Activated naive CD4-positive, alpha-beta T cell treated with anti-CD3 and anti-CD28 coated beads, Interleukin-2, amount 50 U/mL, for 16 hours (primary cell): Measurements from ENCODE around the gene DEFB131B.
A peak's percentile ranks its signal among the peaks of the same experiment; 100 is the strongest.
"Not testable (repeated sequence)": the region's sequence is repeated elsewhere in the genome, so short reads cannot be mapped to it uniquely, and the experiment has no call there.

ENCODE experiments used
- DNase-seq: peaks from one replicate; pipeline ENCODE4 v3.0.0-alpha.2; 2020

Gene DEFB131B

DNA sequence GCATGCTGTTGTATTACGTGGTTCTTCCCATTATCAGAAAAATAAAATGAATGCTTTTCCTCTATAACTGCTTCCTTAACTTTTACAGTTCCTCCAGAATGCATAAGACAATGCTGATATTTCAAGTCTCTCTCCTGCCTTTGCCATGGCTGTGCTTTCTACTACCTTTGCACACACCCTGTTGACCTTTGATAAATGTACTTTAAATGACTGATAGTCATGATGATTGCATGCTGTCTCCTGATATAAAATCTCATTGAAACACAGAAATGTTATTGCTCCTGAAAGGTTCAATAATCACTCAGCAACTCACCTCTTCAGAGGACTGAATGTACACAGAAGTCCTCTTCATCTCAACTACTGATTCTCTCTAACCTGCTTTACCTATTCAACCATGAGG is at the start of gene DEFB131B:
Gene DEFB131B (plus strand): TSS at position 395 of the 400 bp plus-strand sequence. CDS start 0 bp downstream, at position 395.
- not testable (repeated sequence) for DNase-seq

GRCh38 chr11:71829247-71829646 is 49.0 kb upstream of the DEFB131B start:
- not testable (repeated sequence) for DNase-seq

DNA sequence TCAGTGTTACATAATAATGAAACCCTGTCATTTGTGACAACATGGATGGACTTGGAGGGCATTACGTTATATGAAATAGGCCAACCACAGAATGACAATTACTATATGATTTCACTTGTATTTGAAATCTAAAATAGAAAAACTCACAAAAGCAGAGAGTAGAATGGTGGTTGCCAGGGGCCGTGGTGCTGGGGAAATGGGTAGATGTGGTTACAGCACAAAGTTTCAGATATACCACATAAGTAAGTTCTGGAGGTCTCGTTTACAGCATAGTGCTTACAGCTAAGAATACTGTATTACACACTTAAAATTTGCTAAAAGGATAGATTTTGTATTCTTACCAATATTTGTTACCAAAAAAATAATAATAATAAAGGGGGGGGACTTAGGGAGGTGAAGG is 48.6 kb upstream of the DEFB131B start:
- DNase-seq: not testable (repeated sequence)

DNA sequence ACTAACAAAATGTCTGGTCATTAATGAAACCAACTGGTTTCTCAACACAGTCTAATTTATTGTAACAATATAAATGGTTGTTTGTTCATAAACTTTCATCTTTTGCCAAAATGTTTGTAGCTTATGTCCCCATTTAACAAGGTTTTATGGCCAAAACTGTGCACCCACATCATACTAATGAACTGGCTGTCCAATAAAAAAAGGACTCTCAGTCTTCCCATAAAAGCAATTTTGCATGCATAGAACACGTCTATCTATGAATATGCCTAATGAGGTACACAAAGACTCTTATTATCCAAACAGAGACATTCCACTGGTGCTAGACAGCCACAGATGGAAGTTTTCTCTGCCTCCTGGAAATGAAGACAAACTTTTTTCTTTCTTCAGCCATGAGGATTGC is 45.4 kb upstream of the DEFB131B start, which contains the start of gene DEFB108B:
Gene DEFB108B (plus strand): TSS at position 390 of the 400 bp plus-strand sequence. CDS start 0 bp downstream, at position 390.
- not testable (repeated sequence) for DNase-seq

DNA sequence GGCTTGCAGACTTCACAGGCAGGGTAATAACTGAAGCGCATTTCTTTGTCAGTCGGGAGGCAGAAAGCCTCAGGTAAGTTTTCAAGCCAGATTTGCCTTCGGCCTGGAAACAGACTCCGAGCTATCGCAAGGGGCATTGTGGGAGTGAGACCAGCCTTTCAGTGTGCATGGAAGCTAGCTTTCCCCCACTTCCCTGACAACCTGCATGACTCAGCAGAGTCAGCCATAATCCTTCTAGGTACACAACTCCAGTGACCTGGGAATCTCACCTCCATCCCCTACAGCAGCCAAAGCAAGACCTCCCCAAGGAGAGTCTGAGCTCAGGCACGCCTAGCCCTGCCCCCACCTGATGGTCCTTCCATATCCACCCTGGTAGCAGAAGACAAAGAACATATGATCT is 35.5 kb upstream of the DEFB131B start:
- not testable (repeated sequence) for DNase-seq

GRCh38 chr11:71843355-71843754 is 34.9 kb upstream of the DEFB131B start:
- DNase-seq: not testable (repeated sequence)

DNA sequence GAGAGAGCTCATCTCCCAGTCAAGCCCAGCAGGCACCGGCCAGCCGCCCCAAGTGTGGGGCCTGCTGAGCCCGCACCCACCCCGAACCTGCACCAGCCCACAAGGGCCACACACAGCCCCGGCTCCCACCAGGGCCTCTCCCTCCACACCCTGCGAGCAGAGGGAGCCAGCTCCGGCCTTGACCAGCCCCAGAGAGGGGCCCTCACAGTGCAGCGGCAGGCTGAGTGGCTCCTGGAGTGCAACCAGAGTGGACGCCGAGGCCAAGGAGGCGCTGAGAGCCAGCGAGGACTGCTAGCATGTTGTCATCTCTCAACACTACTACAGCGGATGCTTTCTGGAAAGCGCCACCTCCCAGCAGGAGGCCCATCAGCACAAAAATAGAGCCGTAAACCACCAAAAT is 34.4 kb upstream of the DEFB131B start:
- DNase-seq: no peak

DNA sequence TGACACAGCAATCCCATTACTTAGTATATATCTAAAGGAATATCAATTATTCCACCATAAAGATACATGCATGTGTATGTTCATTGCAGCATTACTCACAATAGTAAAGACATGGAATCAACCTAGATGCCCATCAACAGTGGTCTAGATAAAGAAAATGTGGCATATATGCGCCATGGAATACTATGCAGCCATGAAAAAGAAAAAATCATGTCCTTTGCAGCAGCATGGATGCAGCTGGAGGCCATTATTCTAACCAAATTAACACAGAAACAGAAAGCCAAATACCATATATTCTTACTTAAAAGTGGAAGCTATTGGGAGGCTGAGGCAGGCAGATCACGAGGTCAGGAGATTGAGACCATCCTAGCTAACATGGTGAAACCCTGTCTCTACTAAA is 24.4 kb upstream of the DEFB131B start:
- DNase-seq: not testable (repeated sequence)

GRCh38 chr11:71855880-71856279 is 22.4 kb upstream of the DEFB131B start:
- DNase-seq: not testable (repeated sequence)

- DNase-seq: not testable (repeated sequence)
These were observed 17.4 kb upstream of the DEFB131B start for GRCh38 chr11:71860835-71861234.

- not testable (repeated sequence) for DNase-seq
These were observed 14.2 kb upstream of the DEFB131B start for GRCh38 chr11:71863978-71864627.

DNA sequence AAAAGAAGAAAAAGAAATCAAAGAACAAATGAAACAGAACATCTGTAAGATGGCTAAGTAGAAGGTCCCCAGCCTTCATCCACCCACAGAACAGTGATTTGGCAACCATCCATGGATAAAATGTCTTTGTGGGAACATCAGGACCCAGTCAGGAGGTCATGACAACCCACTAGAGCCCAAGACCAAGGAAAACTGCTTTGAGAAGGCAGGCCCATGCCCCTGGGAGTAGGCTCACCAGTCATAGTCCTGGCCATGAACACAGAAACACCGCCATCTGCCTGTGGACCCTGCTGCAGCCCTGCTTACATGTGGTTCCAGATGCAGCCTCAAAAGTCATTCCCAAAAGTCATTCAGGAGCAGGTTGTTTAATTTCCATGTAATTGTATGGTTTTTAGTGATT is 11.0 kb upstream of the DEFB131B start:
- not testable (repeated sequence) for DNase-seq

DNA sequence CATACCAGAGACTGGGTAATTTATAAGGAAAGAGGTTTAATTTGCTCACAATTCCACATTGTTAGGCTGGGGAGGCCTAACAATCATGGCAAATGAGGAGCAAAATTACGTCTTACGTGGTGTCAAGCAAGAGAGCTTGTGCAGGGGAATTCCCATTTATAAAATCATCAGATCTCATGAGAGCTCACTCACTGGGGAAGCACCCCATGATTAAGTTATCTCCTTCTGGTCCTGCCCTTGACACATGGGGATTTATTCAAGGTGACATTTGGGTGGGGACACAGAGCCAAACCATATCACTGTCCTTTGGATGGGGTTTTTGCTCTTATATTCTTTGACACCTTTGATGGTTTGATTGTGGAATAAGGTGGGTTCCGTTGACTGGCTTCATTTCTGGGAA is 8.3 kb upstream of the DEFB131B start:
- DNase-seq: not testable (repeated sequence)

GRCh38 chr11:71870661-71871060 is 7.6 kb upstream of the DEFB131B start:
- not testable (repeated sequence) for DNase-seq

DNA sequence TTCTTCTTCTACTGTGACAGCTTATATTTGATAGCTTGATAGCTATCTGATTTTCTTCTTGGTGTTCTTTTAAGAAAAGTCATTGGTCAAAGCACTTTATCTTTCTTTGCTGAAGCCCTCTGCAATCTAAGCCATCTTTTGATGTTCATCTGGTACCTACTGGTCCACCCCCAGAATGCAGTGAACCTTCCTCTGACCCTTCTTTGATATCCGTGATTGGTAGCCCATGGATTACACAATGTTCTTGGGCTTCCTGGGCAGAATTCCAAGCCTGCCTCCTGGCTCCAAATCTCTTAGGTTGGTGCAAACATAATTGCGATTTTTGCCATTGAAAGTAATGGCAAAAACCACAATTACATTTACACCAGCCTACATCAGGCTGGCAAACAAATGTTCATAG is 2.0 kb upstream of the DEFB131B start:
- not testable (repeated sequence) for DNase-seq

- not testable (repeated sequence) for DNase-seq
These were observed 7.6 kb downstream of the DEFB131B start for GRCh38 chr11:71885806-71886205.

DNA sequence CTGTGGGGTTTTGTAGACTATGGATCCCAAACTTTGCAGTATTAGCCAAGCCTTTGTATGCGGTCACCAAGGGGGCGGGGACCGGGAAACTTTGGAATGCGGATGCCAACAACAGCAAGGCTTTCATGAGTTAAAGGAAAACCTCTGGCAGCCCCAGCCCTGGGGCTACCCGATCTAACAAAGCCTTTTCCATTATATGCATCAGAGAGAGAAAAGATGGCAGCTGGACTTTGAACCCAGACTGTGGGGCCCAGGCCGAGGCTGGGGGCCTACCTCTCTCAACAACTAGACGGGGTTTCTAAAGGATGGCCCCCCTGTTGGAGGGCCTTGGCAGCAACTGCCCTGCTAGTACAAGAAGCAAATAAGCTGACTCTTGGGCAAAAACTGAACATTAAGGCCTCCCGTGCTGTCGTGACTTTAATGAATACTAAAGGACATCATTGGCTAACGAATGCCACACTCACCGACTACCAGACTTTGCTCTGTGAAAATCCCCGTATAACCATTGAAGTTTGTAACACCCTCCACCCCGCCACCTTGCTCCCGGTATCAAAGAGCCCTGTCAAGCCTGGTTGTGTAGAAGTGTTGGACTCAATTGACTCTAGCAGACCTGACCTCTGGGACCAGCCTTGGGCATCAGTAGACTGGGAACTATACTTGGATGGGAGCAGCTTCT is 10.2 kb downstream of the DEFB131B start:
- not testable (repeated sequence) for DNase-seq

- not testable (repeated sequence) for DNase-seq
These were observed 11.1 kb downstream of the DEFB131B start for GRCh38 chr11:71889181-71889872.

DNA sequence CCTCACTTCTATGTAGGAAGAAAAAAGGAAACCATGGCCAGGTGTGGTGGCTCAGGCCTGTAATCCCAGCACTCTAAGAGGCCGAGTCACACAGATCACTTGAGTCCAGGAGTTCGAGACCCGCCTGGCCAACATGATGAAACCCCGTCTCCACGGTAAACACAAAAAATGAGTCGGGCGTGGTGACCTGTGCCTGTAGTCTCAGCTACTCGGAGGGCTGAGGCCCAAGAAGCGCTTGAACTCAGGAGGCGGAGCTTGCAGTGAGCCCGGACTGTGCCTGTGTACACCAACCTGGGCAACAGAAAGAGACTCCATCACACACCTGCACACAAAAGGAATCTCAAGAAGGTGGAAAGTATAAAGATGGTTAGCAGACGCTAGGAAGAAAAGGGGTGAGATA is 17.7 kb downstream of the DEFB131B start:
- DNase-seq: no peak

DNA sequence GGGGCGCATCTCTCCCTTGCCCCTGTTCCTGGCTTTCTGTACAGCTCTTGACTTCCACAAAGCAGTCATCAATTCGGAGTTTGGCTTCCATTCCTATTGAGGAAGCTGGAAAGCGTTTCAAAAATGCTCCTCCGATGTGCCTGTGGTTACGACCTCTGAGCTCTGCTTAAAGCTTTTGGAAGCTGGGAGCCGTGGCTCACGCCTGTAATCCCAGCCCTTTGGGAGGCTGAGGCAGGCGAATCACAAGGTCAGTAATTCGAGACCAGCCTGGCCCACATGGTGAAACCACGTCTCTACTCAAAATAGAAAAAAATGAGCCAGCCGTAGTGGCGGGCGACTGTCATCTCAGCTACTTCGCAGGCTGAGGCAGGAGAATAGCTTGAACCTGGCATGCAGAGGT is 22.9 kb downstream of the DEFB131B start:
- DNase-seq: not testable (repeated sequence)

GRCh38 chr11:71908218-71908617 is 30.0 kb downstream of the DEFB131B start:
- no peak for DNase-seq

- not testable (repeated sequence) for DNase-seq
These were observed 32.5 kb downstream of the DEFB131B start for GRCh38 chr11:71910775-71911174.

DNA sequence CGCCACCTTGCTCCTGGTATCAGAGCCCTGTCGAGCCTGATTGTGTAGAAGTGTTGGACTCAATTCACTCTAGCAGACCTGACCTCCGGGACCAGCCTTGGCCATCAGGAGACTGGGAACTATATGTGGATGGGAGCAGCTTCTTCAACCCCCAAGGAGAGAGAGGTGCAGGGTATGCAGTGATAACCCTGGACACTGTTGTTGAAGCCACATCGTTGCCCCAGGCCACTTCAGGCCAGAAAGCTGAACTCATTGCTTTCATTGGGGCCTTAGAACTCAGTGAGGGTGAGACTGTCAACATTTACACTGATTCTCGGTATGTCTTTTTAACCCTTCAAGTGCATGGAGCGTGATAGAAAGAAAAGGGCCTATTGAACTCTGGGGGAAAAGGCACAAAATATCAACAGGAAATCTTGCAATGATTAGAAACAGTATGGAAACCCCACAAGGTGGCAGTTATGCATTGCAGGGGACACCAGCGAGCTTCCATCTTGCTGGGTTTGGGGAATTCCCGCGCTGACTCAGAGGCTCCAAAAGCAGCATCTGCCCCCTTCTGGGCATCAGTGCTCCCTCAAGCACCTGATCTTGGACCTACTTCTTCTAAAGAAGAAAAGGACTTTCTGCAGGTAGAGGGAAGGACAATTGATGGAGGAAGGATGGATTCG is 33.2 kb downstream of the DEFB131B start:
- peak; percentile 83 for DNase-seq
